ENCODE measurements around the gene ABTB2. TPM values are rescaled to one million over a fixed set of nuclear protein-coding genes. Genes with fewer than 3 reads are reported as not detected.

The ABTB2 gene
- total and polyA plus RNA-seq, 9 of the 15 experiments (the other 6 are each of a cell fraction or from before 2014, with no cell fraction given), result 0.03 to 0.18 (median 0.12) TPM; not detected in 2

- H3K4me1 ChIP-seq (replicated peaks in 1 of 2; ENCODE audit: control insufficient read depth in 2 of 2, insufficient read depth in 2 of 2, low read length in 2 of 2), result 0 out of 5 replicates have a peak, but pooled peaks cover 0 to 7% of the 10 kb centered on the region in 2 experiments
- WGBS (ENCODE audit: insufficient coverage, low coverage, missing lambda C conversion rate), result 15% methylated on average over 3 of the region's 3 CpGs
Observed at GRCh38 chr11:34406413-34406812, 48.6 kb upstream of the ABTB2 start.

GRCh38 chr11:34405079-34405858 is 47.5 kb upstream of the ABTB2 start:
- H3K4me1 ChIP-seq (replicated peaks in 1 of 2; ENCODE audit: control insufficient read depth in 2 of 2, insufficient read depth in 2 of 2, low read length in 2 of 2), result 0 out of 5 replicates have a peak, but pooled peaks cover 0 to 7% of the 10 kb centered on the region in 2 experiments
- TF ChIP-seq JUND (IDR thresholded peaks at IDR 0.05; ENCODE audit: borderline replicate concordance, low read depth, low read length) (no peak), JUND (tag; IDR thresholded peaks at IDR 0.05; ENCODE audit: borderline replicate concordance, low read depth, low read length) (peak; percentile 12; the same call in 1 of the 3 replicates), USF1 (CRISPR knock-in tag; IDR thresholded peaks at IDR 0.05) (peak; percentile 53), DIDO1 (tag; IDR thresholded peaks at IDR 0.05; ENCODE audit: low read depth) (peak; percentile 29; the same call in 1 of the 2 replicates), HINFP (tag; conservative IDR thresholded peaks at IDR 0.05; ENCODE audit: low read depth) (0 out of 2 replicates have a peak, but pooled peaks have one; percentile 6), FOXK2 (conservative IDR thresholded peaks at IDR 0.05 in 1 of 2, IDR thresholded peaks at IDR 0.05 in 1 of 2; ENCODE audit: low read depth in 2 of 2) (0 out of 4 replicates have a peak, but pooled peaks of 1 of the 2 experiments have one; percentile 21), USF2 (CRISPR knock-in tag; IDR thresholded peaks at IDR 0.05) (peak; percentile 10; the same call in 1 of the 2 replicates), RAD51 (IDR thresholded peaks at IDR 0.05; ENCODE audit: borderline replicate concordance, low read depth) (peak; percentile 82), CHCHD3 (CRISPR knock-in tag; IDR thresholded peaks at IDR 0.05) (no peak)

More at GRCh38 chr11:34406413-34406812, 48.6 kb upstream of the ABTB2 start:
- ATAC-seq (no peak), FAIRE-seq (no peak), DNase-seq (ENCODE audit: extremely low read depth in 1 of 4, low spot score in 3 of 4) (no peak)
- ChIA-PET POLR2A (no interaction called here), CTCF (ENCODE audit: low intra/inter-chr PET ratio) (no interaction called here)
- Histone ChIP-seq H3K36me3 (ENCODE audit: control insufficient read depth, insufficient read depth, low read length) (no peaks in the 10 kb centered on the region), H3K9me3 (replicated peaks; ENCODE audit: control insufficient read depth, insufficient read depth, low read depth, low read length) (no peaks in the 10 kb centered on the region; the same call in 1 of the 2 replicates), H4K20me1 (replicated peaks; ENCODE audit: control insufficient read depth, insufficient read depth, low read length) (no peaks in the 10 kb centered on the region), H3K4me2 (ENCODE audit: insufficient read depth, low read length) (no peak overlapping the region), H3K9me1 (ENCODE audit: control insufficient read depth, insufficient read depth, low read length) (no peaks in the 10 kb centered on the region), H3K27me3 (ENCODE audit: control insufficient read depth in 2 of 2, insufficient read depth in 2 of 2, low read length in 2 of 2) (no peaks in the 10 kb centered on the region), H3K4me3 (no peak overlapping the region), H3K79me2 (ENCODE audit: control insufficient read depth, insufficient read depth, low read length) (no peaks in the 10 kb centered on the region), H2AFZ (ENCODE audit: low read depth, low read length) (no peak overlapping the region), H3K9ac (ENCODE audit: insufficient read depth in 1 of 2, low read depth in 2 of 2, low read length in 2 of 2) (no peak overlapping the region), H3K27ac (ENCODE audit: extremely low read depth, low read depth, low read length) (no peak overlapping the region)
- in situ Hi-C loops (cut with MboI), result no loop called here
- TF ChIP-seq KDM2B (CRISPR knock-in tag; IDR thresholded peaks at IDR 0.05) (no peak), RFX5 (IDR thresholded peaks at IDR 0.05; ENCODE audit: low read depth, low read length) (no peak)
- no TSS peak for BruUV-seq (replicated peaks)
- intact Hi-C loops (cut with micrococcal nuclease), result no loop called here

More at GRCh38 chr11:34405079-34405858, 47.5 kb upstream of the ABTB2 start:
- no peak for FAIRE-seq
- H3K9me1 ChIP-seq (ENCODE audit: control insufficient read depth, insufficient read depth, low read length), result no peaks in the 10 kb centered on the region
- no peaks in the 10 kb centered on the region for H3K79me2 ChIP-seq (ENCODE audit: control insufficient read depth, insufficient read depth, low read length)
- H3K4me2 ChIP-seq (ENCODE audit: insufficient read depth, low read length), result peak overlapping the region; percentile 63
- ChIA-PET CTCF (ENCODE audit: low intra/inter-chr PET ratio) (no interaction called here), POLR2A (interaction anchor here (1.1 kb wide), 1 partner anchor 19 kb away, joined by 3 read pairs; no protein-coding TSS in a partner anchor)
- no peak for ATAC-seq
- no peaks in the 10 kb centered on the region for H3K27me3 ChIP-seq (ENCODE audit: control insufficient read depth in 2 of 2, insufficient read depth in 2 of 2, low read length in 2 of 2)
- no peaks in the 10 kb centered on the region for H4K20me1 ChIP-seq (replicated peaks; ENCODE audit: control insufficient read depth, insufficient read depth, low read length)
- 16% methylated on average over 5 of the region's 7 CpGs for WGBS (ENCODE audit: insufficient coverage, low coverage, missing lambda C conversion rate)
- H3K27ac ChIP-seq (ENCODE audit: extremely low read depth, low read depth, low read length), result no peak overlapping the region
- H3K9me3 ChIP-seq (replicated peaks; ENCODE audit: control insufficient read depth, insufficient read depth, low read depth, low read length), result no peaks in the 10 kb centered on the region
- no TSS peak for BruUV-seq (replicated peaks)
- H2AFZ ChIP-seq (ENCODE audit: low read depth, low read length), result peak overlapping the region; percentile 82
- peak in 1 of 4 experiments; percentile 8 for DNase-seq (ENCODE audit: extremely low read depth in 1 of 4, low spot score in 3 of 4)
- no peak overlapping the region for H3K4me3 ChIP-seq
- H3K36me3 ChIP-seq (ENCODE audit: control insufficient read depth, insufficient read depth, low read length), result no peaks in the 10 kb centered on the region
- intact Hi-C loops (cut with micrococcal nuclease), result no loop called here
- in situ Hi-C loops (cut with MboI), result no loop called here
- no peak overlapping the region for H3K9ac ChIP-seq (ENCODE audit: insufficient read depth in 1 of 2, low read depth in 2 of 2, low read length in 2 of 2)

Data from K562 (cell line).